Choroid plexus epithelial cell (primary cell): ENCODE results near the gene BCAR3.

Experiments
- DNase-seq: peaks from one replicate; pipeline ENCODE4 v3.0.0-alpha.2; 2010; ENCODE audit warnings: low read depth
- H3K4me3 ChIP-seq: 2 replicates; pipeline ENCODE4 v1.5.1; 2011; ENCODE audit warnings: low read depth, mild to moderate bottlenecking, control low read depth, low read length, moderate library complexity
- TF ChIP-seq, protein P1 (sequence below): conservative IDR thresholded peaks from 2 replicates; pipeline ENCODE4 v1.5.1; 2011; ENCODE audit warnings: low read depth, mild to moderate bottlenecking, control low read depth, inconsistent platforms, low read length, moderate library complexity

BCAR3 gene

DNA sequence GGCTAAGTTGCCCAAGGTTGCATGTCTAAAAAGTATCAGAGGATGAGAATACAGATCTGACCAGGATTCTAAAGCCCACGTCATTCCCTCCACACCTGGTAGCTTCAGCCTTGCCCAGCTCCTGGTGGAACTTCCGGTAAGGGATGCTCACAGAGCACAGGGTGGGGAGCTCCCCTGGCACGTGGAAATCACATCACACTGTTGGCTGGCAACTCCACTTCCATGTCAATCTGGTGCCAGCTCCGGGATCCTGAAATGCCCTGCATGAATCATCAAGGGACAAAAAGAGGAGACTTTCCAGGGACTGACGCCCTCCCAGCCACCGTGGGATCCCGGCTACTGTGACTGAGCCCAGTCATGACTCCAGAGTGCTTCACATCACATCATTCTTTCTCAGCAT is 12.4 kb upstream of the BCAR3 start:
- TF ChIP-seq, protein P1, sequence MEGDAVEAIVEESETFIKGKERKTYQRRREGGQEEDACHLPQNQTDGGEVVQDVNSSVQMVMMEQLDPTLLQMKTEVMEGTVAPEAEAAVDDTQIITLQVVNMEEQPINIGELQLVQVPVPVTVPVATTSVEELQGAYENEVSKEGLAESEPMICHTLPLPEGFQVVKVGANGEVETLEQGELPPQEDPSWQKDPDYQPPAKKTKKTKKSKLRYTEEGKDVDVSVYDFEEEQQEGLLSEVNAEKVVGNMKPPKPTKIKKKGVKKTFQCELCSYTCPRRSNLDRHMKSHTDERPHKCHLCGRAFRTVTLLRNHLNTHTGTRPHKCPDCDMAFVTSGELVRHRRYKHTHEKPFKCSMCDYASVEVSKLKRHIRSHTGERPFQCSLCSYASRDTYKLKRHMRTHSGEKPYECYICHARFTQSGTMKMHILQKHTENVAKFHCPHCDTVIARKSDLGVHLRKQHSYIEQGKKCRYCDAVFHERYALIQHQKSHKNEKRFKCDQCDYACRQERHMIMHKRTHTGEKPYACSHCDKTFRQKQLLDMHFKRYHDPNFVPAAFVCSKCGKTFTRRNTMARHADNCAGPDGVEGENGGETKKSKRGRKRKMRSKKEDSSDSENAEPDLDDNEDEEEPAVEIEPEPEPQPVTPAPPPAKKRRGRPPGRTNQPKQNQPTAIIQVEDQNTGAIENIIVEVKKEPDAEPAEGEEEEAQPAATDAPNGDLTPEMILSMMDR: no peak
- no peak for DNase-seq
- no peak overlapping the region for H3K4me3 ChIP-seq

GRCh38 chr1:93692983-93693591 is 11.4 kb upstream of the BCAR3 start:
- TF ChIP-seq, protein P1: no peak
- H3K4me3 ChIP-seq: no peak overlapping the region
- peak; percentile 71 for DNase-seq

DNA sequence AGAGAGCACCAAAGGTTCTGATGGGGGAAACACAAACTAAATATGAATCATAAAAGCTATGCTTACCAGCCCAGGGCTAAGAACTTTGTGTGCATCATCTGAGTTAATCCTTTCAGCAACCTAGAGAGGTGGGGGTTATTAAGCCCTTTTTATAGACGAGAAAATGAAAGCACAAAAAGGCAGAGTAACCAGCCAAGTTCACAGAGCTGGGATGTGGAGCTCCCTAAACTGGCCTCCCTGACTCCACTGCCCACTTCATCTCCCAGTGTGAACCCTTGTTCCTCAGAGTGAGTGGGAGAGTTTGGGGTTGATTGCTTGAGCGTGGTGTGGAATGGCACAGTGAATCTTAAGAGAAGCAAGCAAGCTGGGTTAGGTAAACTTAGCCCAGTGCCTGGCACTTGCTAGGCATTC is 10.8 kb upstream of the BCAR3 start:
- H3K4me3 ChIP-seq: no peak overlapping the region
- no peak for DNase-seq
- TF ChIP-seq, protein P1: no peak

GRCh38 chr1:93692026-93692425 is 10.4 kb upstream of the BCAR3 start:
- TF ChIP-seq, protein P1: no peak
- no peak for DNase-seq
- no peak overlapping the region for H3K4me3 ChIP-seq

DNA sequence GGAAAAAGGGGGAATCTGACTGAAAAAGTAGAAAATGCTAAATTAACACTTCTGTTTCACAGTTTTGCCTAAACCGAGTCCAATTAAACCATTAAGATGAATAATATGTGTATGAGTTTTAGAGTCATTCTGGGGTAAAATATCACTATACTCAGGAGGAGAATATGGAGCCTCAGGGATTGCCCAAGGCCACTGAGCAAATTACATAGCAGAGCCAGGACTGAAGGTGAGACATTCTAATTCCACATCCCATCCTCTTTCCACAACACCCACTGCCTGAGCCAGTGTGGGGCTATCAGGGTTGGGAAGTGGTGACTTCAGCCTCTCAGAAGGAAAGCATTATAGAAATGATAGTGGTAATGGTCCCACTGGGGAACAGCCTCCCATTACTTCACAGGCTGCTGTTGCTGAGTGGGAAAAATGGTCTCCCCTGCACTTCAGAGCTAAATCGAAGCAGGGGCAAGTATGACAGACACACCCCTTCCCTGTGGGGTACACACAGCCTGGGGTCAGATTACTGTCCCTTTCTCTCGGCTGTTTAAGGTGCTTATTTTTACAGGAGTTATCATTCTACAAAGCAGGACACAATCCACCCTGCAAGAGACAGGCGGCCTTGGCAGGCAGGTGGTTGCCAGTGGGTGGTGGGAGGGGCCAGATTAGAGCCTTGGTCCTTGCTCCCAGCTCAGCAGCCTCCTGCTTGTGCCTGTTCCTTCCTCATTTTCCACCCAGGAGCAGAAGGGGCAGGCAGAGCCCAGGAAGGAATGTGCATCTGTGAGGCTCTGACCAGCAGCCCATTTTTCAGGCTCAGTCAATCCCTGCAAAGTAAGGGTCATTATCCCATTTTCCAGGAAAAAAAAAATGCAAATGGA is 9.5 kb upstream of the BCAR3 start:
- no peak for DNase-seq
- H3K4me3 ChIP-seq: no peak overlapping the region
- TF ChIP-seq, protein P1: no peak

- TF ChIP-seq, protein P1: no peak
- DNase-seq: no peak
- H3K4me3 ChIP-seq: no peak overlapping the region
Observed at GRCh38 chr1:93690341-93690740, 8.7 kb upstream of the BCAR3 start.
